Neural cell (in vitro differentiated cells): Measurements from ENCODE around the gene SMIM7. TPM values are rescaled to one million over a fixed set of nuclear protein-coding genes. Genes with fewer than 3 reads are reported as not detected.

ENCODE experiments used
- H2AFZ ChIP-seq: fragments of 200-600, 300-800 bp; sonication (generic), shearing (Covaris generic); 2 replicates; pipeline ENCODE4 v1.6.0; 2014; ENCODE audit warnings: low read depth, mild to moderate bottlenecking, antibody characterized with exemption, low read length, moderate library complexity
- H3F3A ChIP-seq: fragments of 200-600 bp; shearing (Covaris generic); 2 replicates; pipeline ENCODE4 v1.6.1; 2016; ENCODE audit warnings: mild to moderate bottlenecking, moderate library complexity, mixed read lengths, antibody characterized with exemption, low read length; ENCODE audit not compliant: insufficient read depth, poor library complexity, severe bottlenecking
- H3K27ac ChIP-seq: fragments of 200-600, 300-800 bp; sonication (generic), shearing (Covaris generic); 2 replicates; pipeline ENCODE4 v1.5.1; 2014; ENCODE audit warnings: mild to moderate bottlenecking, low read length, moderate library complexity
- H3K27me3 ChIP-seq: fragments of 300-800, 200-600 bp; sonication (generic), shearing (Covaris generic); 2 replicates; pipeline ENCODE4 v1.6.0; 2014; ENCODE audit warnings: mild to moderate bottlenecking, low read depth, low read length, moderate library complexity; ENCODE audit not compliant: insufficient read depth
- H3K36me3 ChIP-seq: fragments of 300-800, 200-600 bp; sonication (generic), shearing (Covaris generic); 2 replicates; pipeline ENCODE4 v1.5.1; 2014; ENCODE audit warnings: mild to moderate bottlenecking, antibody characterized with exemption, low read length, moderate library complexity; ENCODE audit not compliant: insufficient read depth
- H3K4me2 ChIP-seq: fragments of 300-800, 200-600 bp; sonication (generic), shearing (Covaris generic); 2 replicates; pipeline ENCODE4 v1.6.0; 2014; ENCODE audit warnings: mild to moderate bottlenecking, low read length
- H3K4me3 ChIP-seq: fragments of 300-800, 200-600 bp; sonication (generic), shearing (Covaris generic); 2 replicates; pipeline ENCODE4 v1.5.1; 2014; ENCODE audit warnings: mild to moderate bottlenecking, low read length, moderate library complexity
- H3K79me2 ChIP-seq: fragments of 200-600 bp; shearing (Covaris generic); replicated peaks from 2 replicates; pipeline ENCODE4 v1.6.0; 2014; ENCODE audit warnings: mild to moderate bottlenecking, low read length, moderate library complexity; ENCODE audit not compliant: insufficient read depth
- H3K9ac ChIP-seq: fragments of 300-800, 200-600 bp; sonication (generic), shearing (Covaris generic); 2 replicates; pipeline ENCODE4 v1.6.1; 2016; ENCODE audit warnings: mild to moderate bottlenecking, low read length, mixed read lengths
- H3K9me2 ChIP-seq: fragments of 200-600 bp; shearing (Covaris generic); 2 replicates; pipeline ENCODE4 v1.6.1; 2016; ENCODE audit warnings: mild to moderate bottlenecking, low read length, mixed read lengths; ENCODE audit not compliant: insufficient read depth
- H3K9me3 ChIP-seq: fragments of 200-600, 300-800 bp; sonication (generic), shearing (Covaris generic); 2 replicates; pipeline ENCODE4 v1.6.1; 2016; ENCODE audit warnings: mild to moderate bottlenecking, mixed run types, low read length, moderate library complexity, mixed read lengths
- H4K20me1 ChIP-seq: fragments of 200-600 bp; shearing (Covaris generic); 2 replicates; pipeline ENCODE4 v1.6.1; 2016; ENCODE audit warnings: mild to moderate bottlenecking, mixed run types; ENCODE audit not compliant: insufficient read depth
- CTCF ChIP-seq: fragments of 450-650 bp; IDR thresholded peaks from 2 replicates; pipeline ENCODE4 v1.5.1; 2014; ENCODE audit warnings: antibody characterized with exemption, mild to moderate bottlenecking, moderate library complexity; ENCODE audit not compliant: poor library complexity, severe bottlenecking
- EP300 ChIP-seq: fragments of 450-650 bp; conservative IDR thresholded peaks from 2 replicates; pipeline ENCODE4 v1.6.1; 2014; ENCODE audit warnings: antibody characterized with exemption, mild to moderate bottlenecking, moderate library complexity; ENCODE audit not compliant: poor library complexity, severe bottlenecking
- EZH2 ChIP-seq: fragments of 200-600, 300-800 bp; shearing (Covaris generic), sonication (generic); IDR thresholded peaks from 2 replicates; pipeline ENCODE4 v1.6.1; 2014; ENCODE audit warnings: antibody characterized with exemption, low read length, borderline replicate concordance, mild to moderate bottlenecking; ENCODE audit not compliant: insufficient read depth, poor library complexity, severe bottlenecking
- MXI1 ChIP-seq: fragments of 450-650 bp; conservative IDR thresholded peaks from 2 replicates; pipeline ENCODE4 v1.6.1; 2014; ENCODE audit warnings: antibody characterized with exemption, mild to moderate bottlenecking; ENCODE audit not compliant: poor library complexity, severe bottlenecking
- POLR2AphosphoS5 ChIP-seq: IDR thresholded peaks from 2 replicates; pipeline ENCODE4 v1.6.1; 2012
- RAD21 ChIP-seq: fragments of 450-650 bp; conservative IDR thresholded peaks from 2 replicates; pipeline ENCODE4 v1.6.1; 2014; ENCODE audit warnings: antibody characterized with exemption, mild to moderate bottlenecking, moderate library complexity
- REST ChIP-seq: IDR thresholded peaks from 2 replicates; pipeline ENCODE4 v1.6.1; 2012; ENCODE audit warnings: borderline replicate concordance
- SMC3 ChIP-seq: fragments of 450-650 bp; conservative IDR thresholded peaks from 2 replicates; pipeline ENCODE4 v1.6.1; 2014; ENCODE audit warnings: antibody characterized with exemption, mild to moderate bottlenecking, moderate library complexity; ENCODE audit not compliant: poor library complexity
- TAF1 ChIP-seq: IDR thresholded peaks from 2 replicates; pipeline ENCODE4 v1.6.1; 2012; ENCODE audit warnings: low read depth
- polyA plus RNA-seq: library from polyadenylated mRNA; depleted of rRNA; stranded (reverse); fragments of >200 nt; gene quantifications from 2 replicates; pipeline ENCODE4 v1.2.3, GENCODE V29; 2014

Gene SMIM7
- polyA plus RNA-seq, 1 donor from 2014 or later = 153 TPM

- Histone ChIP-seq H3K4me2 (no peak overlapping the region), H3K4me3 (no peak overlapping the region), H3K36me3 (no peaks in the 10 kb centered on the region), H3K9me3 (no peaks in the 10 kb centered on the region), H3K9me2 (no peaks in the 10 kb centered on the region), H3K79me2 (no peaks in the 10 kb centered on the region), H3K9ac (no peak overlapping the region), H3K27ac (no peak overlapping the region), H2AFZ (no peak overlapping the region), H4K20me1 (no peaks in the 10 kb centered on the region), H3F3A (no peaks in the 10 kb centered on the region), H3K27me3 (no peaks in the 10 kb centered on the region)
- no peak for TF ChIP-seq MXI1
- no peak for TF ChIP-seq REST
- no peak for TF ChIP-seq EZH2
- TF ChIP-seq TAF1 = no peak
- no peak for TF ChIP-seq CTCF
- TF ChIP-seq POLR2AphosphoS5 = no peak
- no peak for TF ChIP-seq RAD21
- TF ChIP-seq EP300 = no peak
- no peak for TF ChIP-seq SMC3
These were observed 21.3 kb downstream of the SMIM7 start for GRCh38 chr19:16638666-16639065.

- Histone ChIP-seq H3K27ac (no peak overlapping the region), H3K9me2 (no peaks in the 10 kb centered on the region), H3F3A (no peaks in the 10 kb centered on the region), H3K79me2 (no peaks in the 10 kb centered on the region), H3K36me3 (no peaks in the 10 kb centered on the region), H2AFZ (no peak overlapping the region), H3K4me3 (no peak overlapping the region), H3K27me3 (no peaks in the 10 kb centered on the region), H3K4me2 (no peak overlapping the region), H3K9ac (no peak overlapping the region), H4K20me1 (no peaks in the 10 kb centered on the region), H3K9me3 (no peaks in the 10 kb centered on the region)
- TF ChIP-seq POLR2AphosphoS5 = no peak
These were observed 22.4 kb downstream of the SMIM7 start for GRCh38 chr19:16637535-16637934.

- Histone ChIP-seq H3K27me3 (no peaks in the 10 kb centered on the region), H2AFZ (no peak overlapping the region), H3K9me3 (no peaks in the 10 kb centered on the region), H3K9ac (no peak overlapping the region), H3F3A (no peaks in the 10 kb centered on the region), H3K9me2 (no peaks in the 10 kb centered on the region), H4K20me1 (peaks cover 5% of the 10 kb centered on the region), H3K27ac (no peak overlapping the region), H3K79me2 (peaks cover 12% of the 10 kb centered on the region), H3K4me2 (no peak overlapping the region), H3K4me3 (no peak overlapping the region), H3K36me3 (no peaks in the 10 kb centered on the region)
- TF ChIP-seq CTCF = no peak
- TF ChIP-seq EP300 = no peak
- TF ChIP-seq SMC3 = no peak
- no peak for TF ChIP-seq POLR2AphosphoS5
- TF ChIP-seq REST = no peak
- TF ChIP-seq TAF1 = no peak
- TF ChIP-seq EZH2 = no peak
- no peak for TF ChIP-seq MXI1
- no peak for TF ChIP-seq RAD21
These were observed 28.5 kb downstream of the SMIM7 start for GRCh38 chr19:16631465-16631864.
